GM12878 (cell line): ENCODE measurements around the gene COQ5. TPM values are rescaled to one million over a fixed set of nuclear protein-coding genes. Genes with fewer than 3 reads are reported as not detected.
A peak's percentile ranks its signal among the peaks of the same experiment; 100 is the strongest.

ENCODE experiments used
- ATF2 ChIP-seq: IDR thresholded peaks from 2 replicates; pipeline ENCODE4 v1.6.1; 2012; ENCODE audit warnings: low read length, inconsistent platforms
- BCLAF1 ChIP-seq: fragments of 450-650 bp; IDR thresholded peaks from 2 replicates; pipeline ENCODE4 v1.6.1; 2017; ENCODE audit warnings: antibody characterized with exemption, mild to moderate bottlenecking, moderate library complexity
- BMI1 ChIP-seq: fragments of 450-650 bp; IDR thresholded peaks from 2 replicates; pipeline ENCODE4 v1.6.1; 2016; ENCODE audit warnings: mild to moderate bottlenecking, moderate library complexity, borderline replicate concordance
- FOS ChIP-seq: IDR thresholded peaks from 3 replicates; pipeline ENCODE4 v1.6.1; 2011; ENCODE audit warnings: borderline replicate concordance; ENCODE audit not compliant: insufficient read length; ENCODE audit errors: extremely low read depth
- FOXK2 ChIP-seq: fragments of 450-650 bp; IDR thresholded peaks from 2 replicates; pipeline ENCODE4 v1.6.1; 2017; ENCODE audit warnings: mild to moderate bottlenecking, moderate library complexity
- IRF4 ChIP-seq: IDR thresholded peaks from 2 replicates; pipeline ENCODE4 v1.6.1; 2011; ENCODE audit warnings: low read depth, low read length
- JUND ChIP-seq: IDR thresholded peaks from 2 replicates; pipeline ENCODE4 v1.6.1; 2012; ENCODE audit warnings: low read depth, mild to moderate bottlenecking, low read length, improper control_type of control experiment, moderate library complexity
- MTA3 ChIP-seq: IDR thresholded peaks from 2 replicates; pipeline ENCODE4 v1.6.1; 2012; ENCODE audit warnings: low read length, inconsistent platforms, borderline replicate concordance
- NFIC ChIP-seq: IDR thresholded peaks from 2 replicates; pipeline ENCODE4 v1.6.1; 2012; ENCODE audit warnings: low read depth, mild to moderate bottlenecking, inconsistent platforms, low read length, moderate library complexity
- NFYA ChIP-seq: IDR thresholded peaks from 2 replicates; pipeline ENCODE4 v1.6.1; 2011; ENCODE audit warnings: low read depth, mild to moderate bottlenecking, low read length, improper control_type of control experiment, borderline replicate concordance
- RCOR1 ChIP-seq: conservative IDR thresholded peaks from 2 replicates; pipeline ENCODE4 v1.6.1; 2012; ENCODE audit warnings: low read depth, low read length, improper control_type of control experiment
- RFX5 ChIP-seq: IDR thresholded peaks from 2 replicates; pipeline ENCODE4 v1.6.1; 2011; ENCODE audit warnings: low read depth, low read length, improper control_type of control experiment
- SIN3A ChIP-seq: IDR thresholded peaks from 2 replicates; pipeline ENCODE4 v1.6.1; 2012; ENCODE audit warnings: low read depth, low read length, improper control_type of control experiment
- SIX5 ChIP-seq: IDR thresholded peaks from 2 replicates; pipeline ENCODE4 v1.6.1; 2011; ENCODE audit warnings: mild to moderate bottlenecking, low read depth, low read length, moderate library complexity; ENCODE audit not compliant: severe bottlenecking
- SKIL ChIP-seq: fragments of 450-650 bp; IDR thresholded peaks from 2 replicates; pipeline ENCODE4 v1.6.1; 2017; ENCODE audit warnings: mild to moderate bottlenecking, low read depth, inconsistent platforms; ENCODE audit not compliant: poor library complexity, severe bottlenecking
- SMARCA5 ChIP-seq: fragments of 450-650 bp; IDR thresholded peaks from 2 replicates; pipeline ENCODE4 v1.6.1; 2017; ENCODE audit warnings: mild to moderate bottlenecking
- USF2 ChIP-seq: IDR thresholded peaks from 2 replicates; pipeline ENCODE4 v1.6.1; 2011; ENCODE audit warnings: low read depth, low read length, improper control_type of control experiment, borderline replicate concordance
- ZBTB11 ChIP-seq: fragments of 450-650 bp; formaldehyde crosslinking; IDR thresholded peaks from 2 replicates; pipeline ENCODE4 v1.5.0; 2022; ENCODE audit warnings: mild to moderate bottlenecking, missing genetic modification characterization
- ZNF207 ChIP-seq: fragments of 450-650 bp; IDR thresholded peaks from 2 replicates; pipeline ENCODE4 v1.6.1; 2014; ENCODE audit warnings: antibody characterized with exemption, mild to moderate bottlenecking, borderline replicate concordance
- polyA plus RNA-seq, 11 experiments: library from polyadenylated mRNA; depleted of rRNA in 4 of 11; unstranded in 6 of 11; stranded (reverse) in 5 of 11; fragments of >200 nt; fragmentation: Nextera tagmentation in 4 of 11; fragmentation: Illumina TruSeq in 1 of 11; extraction: Ambion mirVana in 4 of 11; extraction: Trizol in 1 of 11; gene quantifications; 1 replicate in 1 of 11; 2 replicates in 10 of 11; pipeline versions ENCODE4 v1.2.1 to v1.2.3, GENCODE V29; 2011 to 2016; ENCODE audit warnings: inconsistent platforms in 2 of 11, missing spikeins in 2 of 11, low read depth in 1 of 11
- total RNA-seq, 4 experiments: library from RNA; depleted of rRNA in 3 of 4; stranded (reverse); fragments of >200 nt in 3 of 4; fragmentation: Illumina TruSeq in 1 of 4; extraction: Trizol in 1 of 4; gene quantifications; 2 replicates each; pipeline versions ENCODE4 v1.2.1 to v1.2.3, GENCODE V29; 2013 to 2021

Gene COQ5
- total and polyA plus RNA-seq, 10 of the 15 experiments (the other 5 are each of a cell fraction or from before 2014, with no cell fraction given) = 24.8 to 69.3 (median 37.8) TPM

- no peak for TF ChIP-seq ZBTB11 (CRISPR knock-in tag)
- TF ChIP-seq NFYA = peak; percentile 24; the same call in 1 of the 2 replicates
- TF ChIP-seq SMARCA5 = no peak
- TF ChIP-seq FOS = peak; percentile 71
- no peak for TF ChIP-seq IRF4
- no peak for TF ChIP-seq USF2
- no peak for TF ChIP-seq ATF2
- TF ChIP-seq SIN3A = peak; percentile 99
- peak; percentile 33 for TF ChIP-seq SIX5
- no peak for TF ChIP-seq ZNF207
- TF ChIP-seq SKIL = peak; percentile 99
- TF ChIP-seq MTA3 = no peak
- TF ChIP-seq BCLAF1 = no peak
- TF ChIP-seq BMI1 = peak; percentile 96
- no peak for TF ChIP-seq JUND
- no peak for TF ChIP-seq FOXK2
- peak; percentile 69; the same call in 1 of the 2 replicates for TF ChIP-seq RFX5
- TF ChIP-seq NFIC = no peak
- no peak for TF ChIP-seq RCOR1
Measured at GRCh38 chr12:120495731-120496412, 33.1 kb downstream of the COQ5 start, which contains the start of gene DYNLL1 (continued).
